HG02884 (cell line): ENCODE measurements around the gene DACH2.

ENCODE experiments used
- ATAC-seq: cut with Tn5 transposase; IDR thresholded peaks from one replicate; pipeline ENCODE4 v1.9.1; 2021; ENCODE audit warnings: mild to moderate bottlenecking, moderate library complexity; ENCODE audit not compliant: unreplicated experiment

Gene DACH2

DNA sequence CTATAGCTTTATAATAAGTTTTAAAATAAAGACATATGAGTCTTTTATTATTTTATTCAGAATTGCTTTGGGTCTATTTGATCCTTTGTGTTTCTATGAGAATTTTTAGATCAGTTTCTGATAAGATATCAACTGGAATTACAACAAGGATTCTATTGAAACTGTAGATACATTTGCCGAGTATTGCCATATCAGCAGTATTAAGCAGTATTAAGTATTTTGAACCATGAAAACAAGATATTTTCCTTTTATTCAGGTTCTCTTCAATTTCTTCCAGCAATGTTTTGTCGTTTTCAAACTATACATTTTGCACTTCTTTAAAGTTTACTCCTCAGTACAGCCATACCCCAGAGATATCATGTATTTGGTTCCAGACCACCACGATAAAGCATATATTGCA lies 598.8 kb downstream of the DACH2 start:
- no peak for ATAC-seq

DNA sequence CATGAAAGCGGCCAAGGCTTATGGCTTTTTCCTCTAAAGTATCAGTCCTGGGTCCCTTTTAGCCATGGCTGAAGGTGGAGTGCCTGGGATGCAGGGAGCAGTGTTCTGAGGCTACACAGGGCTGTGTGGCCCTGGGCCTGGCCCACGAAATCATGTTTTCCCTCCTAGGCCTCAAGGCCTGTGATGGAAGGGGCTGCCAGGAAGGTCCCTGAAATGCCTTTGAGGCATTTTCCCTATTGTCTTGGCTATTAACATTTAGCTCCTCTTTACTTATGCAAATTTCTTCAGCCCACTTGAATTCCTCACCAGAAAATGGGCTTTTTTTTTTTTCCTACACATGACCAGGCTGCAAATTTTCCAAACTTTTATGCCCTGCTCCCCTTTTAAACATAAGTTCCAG lies 657.0 kb downstream of the DACH2 start:
- ATAC-seq, result no peak

DNA sequence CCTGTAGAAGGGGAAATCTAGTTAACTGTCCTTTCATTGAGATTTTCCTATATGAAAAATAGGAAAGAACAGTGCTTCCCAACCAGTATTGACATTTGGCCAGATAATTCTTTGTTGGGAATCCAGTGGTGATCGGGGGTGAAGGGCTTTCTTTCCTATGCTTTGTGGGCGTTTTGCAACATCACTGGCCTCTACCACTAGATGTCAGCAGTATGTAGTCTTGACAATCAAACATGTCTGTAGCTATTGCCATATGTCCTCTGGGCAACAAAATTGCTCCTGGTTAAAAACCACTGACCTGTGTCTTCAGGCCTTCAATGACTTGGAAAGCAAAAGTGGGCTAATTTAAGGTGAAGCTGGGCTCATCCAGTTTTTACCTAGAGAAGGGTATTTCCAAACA lies 658.5 kb downstream of the DACH2 start:
- ATAC-seq, result no peak

DNA sequence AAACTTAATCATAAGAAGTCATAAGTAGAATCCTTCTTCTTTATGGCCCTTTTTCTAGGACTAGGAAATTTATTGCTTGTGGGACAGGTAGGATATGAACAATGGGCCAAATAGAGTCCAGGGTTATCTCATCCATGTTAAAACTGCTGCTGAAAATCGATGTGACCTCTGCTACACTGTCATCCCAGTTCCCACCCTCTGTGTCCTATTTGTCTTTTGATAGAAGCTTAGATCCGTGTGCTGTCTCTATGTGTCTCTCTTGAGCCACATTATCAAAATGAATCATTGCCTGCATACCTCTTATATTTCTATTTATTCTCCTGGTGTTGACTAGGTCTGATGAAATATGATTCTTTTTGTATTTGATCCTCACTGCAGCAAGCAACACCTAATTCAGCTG lies 661.4 kb downstream of the DACH2 start:
- ATAC-seq, result no peak

DNA sequence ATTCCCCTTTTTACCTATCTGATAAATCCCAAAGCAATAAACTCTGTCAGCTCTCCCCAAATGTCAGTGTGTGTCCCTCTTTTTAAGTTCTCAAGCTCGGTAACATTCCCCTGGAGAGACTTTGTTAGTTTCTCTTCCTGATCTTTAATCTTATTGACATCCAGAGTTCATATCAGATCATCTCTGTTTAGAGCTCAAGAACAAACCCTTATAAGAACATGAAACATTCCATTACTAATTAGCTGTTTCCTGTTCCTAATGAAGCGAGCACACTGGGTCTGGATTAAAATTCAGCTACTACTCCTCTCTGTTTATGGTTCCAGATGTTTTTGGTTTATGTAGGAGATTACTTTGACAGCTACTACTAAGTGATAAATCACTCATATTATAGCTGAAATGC lies 681.5 kb downstream of the DACH2 start:
- no peak for ATAC-seq

DNA sequence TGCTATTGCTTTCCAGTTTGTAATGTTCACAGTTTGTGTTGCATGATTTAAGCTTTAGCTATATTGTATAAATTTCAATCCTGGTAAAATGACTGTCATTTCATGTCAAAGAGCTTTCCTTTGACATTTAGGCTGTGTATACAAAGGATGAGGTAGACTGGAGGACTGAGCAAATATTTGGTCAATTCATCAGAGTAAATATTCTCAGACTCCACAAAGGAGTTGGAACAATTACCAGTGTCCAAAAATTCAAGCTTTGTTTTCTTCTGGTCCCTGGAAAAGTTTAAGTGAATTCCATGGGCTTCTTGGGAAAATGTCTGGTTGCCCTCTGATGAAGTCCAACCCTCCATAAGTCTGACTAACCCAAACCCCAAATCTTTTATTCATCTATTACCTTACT lies 682.4 kb downstream of the DACH2 start:
- ATAC-seq, result no peak

DNA sequence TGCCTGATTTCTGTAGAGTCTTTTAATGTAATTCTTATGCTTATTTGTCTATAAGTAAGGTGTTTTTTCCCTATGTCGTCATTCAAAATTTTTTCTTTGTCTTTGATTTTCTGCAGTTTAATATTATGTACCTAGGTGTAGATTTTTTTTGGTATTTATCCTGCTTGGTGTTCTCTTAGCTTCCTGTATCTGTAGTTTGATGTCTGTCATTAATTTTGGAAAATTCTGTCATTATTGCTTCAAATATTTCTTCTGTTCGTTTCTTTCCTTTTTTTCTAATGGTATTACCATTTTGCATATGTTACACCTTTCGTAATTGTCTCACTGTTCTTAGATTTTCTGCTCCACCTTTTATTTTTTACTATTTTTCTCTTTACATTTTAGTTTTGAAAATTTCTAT lies 696.9 kb downstream of the DACH2 start:
- ATAC-seq, result no peak
